ENCODE data around the gene TSPAN18.

TSPAN18 gene

DNA sequence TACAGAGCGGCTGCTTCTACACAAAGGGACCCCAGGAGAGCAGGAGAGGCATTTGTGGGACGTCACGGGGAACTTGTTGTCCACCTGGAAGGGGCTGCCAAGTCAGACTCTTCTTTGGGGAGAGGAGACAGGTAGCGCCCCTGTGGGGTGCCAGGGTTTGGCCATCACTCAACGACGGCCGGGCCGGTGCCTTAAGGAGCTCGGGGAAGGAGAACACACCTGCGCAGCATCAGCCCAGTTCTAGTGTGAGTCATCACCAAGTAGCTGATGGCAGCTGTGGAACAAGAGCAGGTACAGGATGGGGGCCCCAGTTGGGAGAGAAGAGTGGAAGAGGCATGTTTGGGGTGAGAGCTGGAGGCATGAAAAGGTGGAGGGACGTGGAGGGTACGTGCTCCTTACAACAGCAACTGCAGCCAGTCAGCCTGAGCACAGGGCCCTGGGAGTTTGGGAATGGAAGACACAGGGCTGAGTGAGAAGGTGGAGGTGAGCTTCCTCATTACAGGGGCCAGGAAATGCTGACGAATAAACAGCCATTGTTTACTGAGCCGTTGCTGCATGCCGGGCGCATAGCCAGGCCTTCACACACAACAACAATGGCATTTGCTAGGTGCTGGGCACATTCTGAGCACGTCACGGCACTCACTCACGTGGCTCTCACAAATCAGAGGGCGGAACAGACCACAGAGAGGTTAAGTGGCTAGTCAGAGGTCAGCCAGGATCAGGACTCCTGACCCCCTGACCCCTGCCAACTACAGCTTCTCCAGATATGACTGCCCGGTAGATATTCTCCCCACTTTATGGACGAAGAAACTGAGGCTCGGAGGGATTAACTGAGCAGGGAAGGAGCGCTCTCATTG is 253.0 kb downstream of the TSPAN18 start:
- no peak for DNase-seq (ENCODE audit: low read depth in 2 of 2)

DNA sequence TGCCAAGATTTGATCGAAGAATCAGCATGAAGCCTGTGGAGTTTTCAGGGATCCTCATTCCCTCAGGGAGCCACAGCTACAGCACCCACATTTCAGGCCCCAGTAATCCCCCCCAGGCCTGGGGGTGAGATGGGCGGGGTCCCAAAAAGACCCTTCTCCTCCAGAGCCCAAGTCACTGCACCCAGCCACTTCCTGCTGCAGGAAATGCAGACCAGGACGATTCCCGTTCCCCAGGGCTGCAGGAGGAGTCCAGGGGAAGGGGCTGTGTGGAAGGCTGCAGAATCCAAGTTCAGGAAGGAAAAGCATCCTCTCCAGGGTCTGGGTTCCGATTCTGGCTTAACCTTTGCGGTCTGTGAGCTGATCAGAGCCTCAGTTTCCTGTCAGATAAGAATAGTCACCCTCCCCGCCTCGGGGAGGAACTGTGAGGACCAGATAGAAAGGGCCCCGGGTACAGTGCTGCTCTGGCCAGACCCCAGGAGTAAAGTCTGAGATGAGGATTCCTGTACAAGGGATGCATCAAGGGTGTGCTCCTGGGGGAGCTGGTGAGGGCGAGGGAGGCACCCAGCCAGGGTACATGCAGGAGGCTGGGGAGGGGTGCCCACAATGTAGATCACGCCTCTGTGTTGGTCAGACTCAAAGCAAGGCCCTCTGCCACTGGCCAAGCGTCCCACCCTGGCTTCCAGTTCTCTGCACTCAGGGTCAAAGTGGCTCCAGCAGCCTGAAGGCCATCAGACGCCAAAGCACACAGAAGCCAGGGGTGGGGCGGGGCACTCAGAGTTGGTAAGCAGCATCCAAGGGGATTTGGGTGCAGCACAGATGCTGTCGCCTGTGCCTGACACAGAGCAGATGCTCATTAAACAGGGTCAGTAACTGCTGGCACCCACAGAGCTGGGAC is 254.0 kb downstream of the TSPAN18 start:
- no peak for DNase-seq (ENCODE audit: low read depth in 2 of 2)
